K562 (cell line): Measurements from ENCODE around the gene OOSP4A. TPM values are rescaled to one million over a fixed set of nuclear protein-coding genes. Genes with fewer than 3 reads are reported as not detected.

Experiments used
- ATAC-seq: fragments of 200-7000 bp; cut with Tn5 transposase; 3 replicates; pipeline ENCODE4 v1.9.1; 2020; ENCODE audit warnings: moderate library complexity
- BruUV-seq: library from RNA; stranded (reverse); fragments of 400-500 nt; replicated peaks from 2 replicates; lab custom pipeline; 2021; lab: Mats Ljungman, UMichigan
- CTCF ChIA-PET: fragments of 300-600 bp; formaldehyde crosslinking; extraction: SDS; loops from one replicate; lab custom pipeline; 2021; ENCODE audit warnings: low intra/inter-chr PET ratio; lab: Yijun Ruan, JAX
- POLR2A ChIA-PET: fragments of 300-600, 350-650 bp; sonication (Branson Sonifier 250); formaldehyde crosslinking; extraction: SDS; loops from one replicate; lab custom pipeline; 2021; ENCODE audit warnings: antibody characterized with exemption, inconsistent platforms; lab: Yijun Ruan, JAX
- DNase-seq, 4 experiments: peaks; one replicate each; pipeline versions ENCODE4 v3.0.0 to v3.0.0-alpha.2; 2011 to 2018; ENCODE audit warnings: low spot score in 3 of 4, mixed read lengths in 3 of 4; ENCODE audit errors: extremely low read depth in 1 of 4
- FAIRE-seq: peaks from 2 replicates; lab custom pipeline; 2011; peaks lifted over from hg19 to GRCh38; lab: Jason Lieb, UNC
- H2AFZ ChIP-seq: 2 replicates; pipeline ENCODE4 v1.6.0; 2011; ENCODE audit warnings: low read depth, low read length, control low read depth, inconsistent platforms
- H3K27ac ChIP-seq: fragments of 200-600 bp; 3 replicates; pipeline ENCODE4 v1.8.0; 2011; ENCODE audit warnings: low read depth, mild to moderate bottlenecking, control low read depth, inconsistent platforms, low read length, moderate library complexity, mixed read lengths; ENCODE audit errors: extremely low read depth
- H3K27me3 ChIP-seq, 2 experiments: fragments of 300-600 bp in 1 of 2; 2 replicates in 1 of 2; 3 replicates in 1 of 2; pipeline versions ENCODE4 v1.6.0 to v1.8.0; 2011; ENCODE audit warnings: inconsistent platforms in 2 of 2, low read length in 2 of 2, mild to moderate bottlenecking in 1 of 2, mixed read lengths in 1 of 2, moderate library complexity in 1 of 2; ENCODE audit not compliant: control insufficient read depth in 2 of 2, insufficient read depth in 2 of 2
- H3K36me3 ChIP-seq: fragments of 300-600 bp; 3 replicates; pipeline ENCODE4 v1.8.0; 2011; ENCODE audit warnings: mild to moderate bottlenecking, low read length, inconsistent platforms; ENCODE audit not compliant: control insufficient read depth, insufficient read depth
- H3K4me1 ChIP-seq, 2 experiments: fragments of 200-600 bp in 1 of 2; replicated peaks in 1 of 2; 2 replicates in 1 of 2; 3 replicates in 1 of 2; pipeline versions ENCODE4 v1.5.1 to v1.8.0; 2011; ENCODE audit warnings: inconsistent platforms in 2 of 2, low read length in 2 of 2, mild to moderate bottlenecking in 1 of 2, mixed read lengths in 1 of 2, moderate library complexity in 1 of 2; ENCODE audit not compliant: control insufficient read depth in 2 of 2, insufficient read depth in 2 of 2
- H3K4me2 ChIP-seq: 2 replicates; pipeline ENCODE4 v1.6.1; 2011; ENCODE audit warnings: low read length, control low read depth, inconsistent platforms, mixed read lengths; ENCODE audit not compliant: insufficient read depth
- H3K4me3 ChIP-seq: fragments of 200-600 bp; sonication (generic), shearing (Covaris generic); 2 replicates; pipeline ENCODE4 v1.5.1; 2016; ENCODE audit warnings: control low read depth, inconsistent platforms
- H3K79me2 ChIP-seq: fragments of 200-600 bp; 3 replicates; pipeline ENCODE4 v1.8.0; 2011; ENCODE audit warnings: low read length, inconsistent platforms; ENCODE audit not compliant: control insufficient read depth, insufficient read depth
- H3K9ac ChIP-seq, 2 experiments: 2 replicates each; pipeline versions ENCODE4 v1.6.0 to v1.6.1; 2011; ENCODE audit warnings: low read depth in 2 of 2, low read length in 2 of 2, control low read depth in 1 of 2, inconsistent platforms in 1 of 2, mild to moderate bottlenecking in 1 of 2, mixed read lengths in 1 of 2; ENCODE audit not compliant: insufficient read depth in 1 of 2
- H3K9me1 ChIP-seq: one replicate; pipeline ENCODE4 v1.6.0; 2011; ENCODE audit warnings: inconsistent platforms, mild to moderate bottlenecking, low read length, moderate library complexity; ENCODE audit not compliant: control insufficient read depth, insufficient read depth
- H3K9me3 ChIP-seq: replicated peaks from 2 replicates; pipeline ENCODE4 v1.5.1; 2011; ENCODE audit warnings: low read depth, low read length, inconsistent platforms; ENCODE audit not compliant: control insufficient read depth, insufficient read depth
- H4K20me1 ChIP-seq: replicated peaks from 2 replicates; pipeline ENCODE4 v1.6.1; 2011; ENCODE audit warnings: low read length, inconsistent platforms, mixed read lengths; ENCODE audit not compliant: control insufficient read depth, insufficient read depth
- CREM ChIP-seq: IDR thresholded peaks from 2 replicates; pipeline ENCODE4 v1.6.1; 2014; ENCODE audit warnings: antibody characterized with exemption, low read depth
- DMBX1 ChIP-seq: fragments of 250-450 bp; sonication (Bioruptor Pico); IDR thresholded peaks from 2 replicates; pipeline ENCODE4 v1.8.0; 2022; ENCODE audit warnings: inconsistent platforms, mild to moderate bottlenecking, moderate library complexity, borderline replicate concordance
- MAFK ChIP-seq: IDR thresholded peaks from 2 replicates; pipeline ENCODE4 v1.6.1; 2011; ENCODE audit warnings: low read length, improper control_type of control experiment
- MBD2 ChIP-seq: sonication (generic); IDR thresholded peaks from 2 replicates; pipeline ENCODE4 v1.6.1; 2016; ENCODE audit warnings: low read depth, borderline replicate concordance
- MEIS2 ChIP-seq: fragments of 450-650 bp; IDR thresholded peaks from 2 replicates; pipeline ENCODE4 v1.6.1; 2014; ENCODE audit warnings: mild to moderate bottlenecking; ENCODE audit not compliant: partially characterized antibody
- MLLT1 ChIP-seq, 2 experiments: fragments of 450-650 bp; IDR thresholded peaks; 2 replicates each; pipeline ENCODE4 v1.6.1; 2016
- MTA2 ChIP-seq: fragments of 450-650 bp; IDR thresholded peaks from 2 replicates; pipeline ENCODE4 v1.6.1; 2016; ENCODE audit warnings: low read depth
- NR2C1 ChIP-seq, 2 experiments: fragments of 450-650 bp; IDR thresholded peaks; 2 replicates each; pipeline ENCODE4 v1.6.1; 2017; ENCODE audit warnings: mild to moderate bottlenecking in 2 of 2, antibody characterized with exemption in 1 of 2, inconsistent platforms in 1 of 2, missing compliant biosample characterization in 1 of 2, missing genetic modification characterization in 1 of 2
- ZNF583 ChIP-seq: fragments of 250-450 bp; sonication (Bioruptor Pico); IDR thresholded peaks from 2 replicates; pipeline ENCODE4 v1.4.0; 2020
- ZNF79 ChIP-seq: fragments of 250-450 bp; sonication (Bioruptor Pico); IDR thresholded peaks from 2 replicates; pipeline ENCODE4 v1.4.0; 2020; ENCODE audit warnings: low read depth, mild to moderate bottlenecking, moderate library complexity
- WGBS: fragments of 100-300 bp; shearing (Covaris generic); methylation state at CpG from one replicate; pipeline ENCODE4 v1.1.6; 2016; ENCODE audit warnings: low coverage, mixed read lengths; ENCODE audit not compliant: insufficient coverage; ENCODE audit errors: missing lambda C conversion rate; 5-methylcytosine and 5-hydroxymethylcytosine counted together
- in situ Hi-C: fragments of 300-500 bp; cut with MboI; formaldehyde crosslinking; loops from 4 replicates; pipeline ENCODE4 v1.15.0; 2018; ENCODE audit warnings: inconsistent platforms, mixed read lengths
- intact Hi-C: fragments of 100-400 bp; cut with micrococcal nuclease; formaldehyde crosslinking; loops from 2 replicates; pipeline ENCODE4 v1.14.2; 2022
- polyA plus RNA-seq, 8 experiments: library from polyadenylated mRNA; depleted of rRNA in 4 of 8; stranded (reverse) in 5 of 8; unstranded in 3 of 8; fragments of >200 nt; fragmentation: Nextera tagmentation in 2 of 8; fragmentation: Illumina TruSeq in 1 of 8; extraction: Ambion mirVana in 2 of 8; extraction: Trizol in 1 of 8; gene quantifications; 2 replicates each; pipeline versions ENCODE4 v1.2.1 to v1.2.3, GENCODE V29; 2011 to 2014; ENCODE audit warnings: inconsistent platforms in 1 of 8, missing spikeins in 1 of 8
- total RNA-seq, 7 experiments: library from RNA; depleted of rRNA in 6 of 7; stranded (reverse); fragments of >200 nt in 6 of 7; fragmentation: Illumina TruSeq in 2 of 7; extraction: Trizol in 2 of 7; gene quantifications; 2 replicates each; pipeline versions ENCODE4 v1.2.1 to v1.2.3, GENCODE V29; 2011 to 2021; ENCODE audit warnings: low replicate concordance in 1 of 7
- TF ChIP-seq, protein P1 (sequence below), 2 experiments: fragments of 450-650 bp; conservative IDR thresholded peaks; 2 replicates each; pipeline ENCODE4 v1.6.1; 2017; ENCODE audit warnings: mild to moderate bottlenecking in 2 of 2, moderate library complexity in 2 of 2

Gene OOSP4A
- total and polyA plus RNA-seq, 9 of the 15 experiments (the other 6 are each of a cell fraction or from before 2014, with no cell fraction given) = 0.40 to 2.4 (median 0.74) TPM; not detected in 2

- Histone ChIP-seq H3K36me3 (peaks cover 7% of the 10 kb centered on the region; the same call in 2 of the 3 replicates), H4K20me1 (no peaks in the 10 kb centered on the region), H3K4me1 (peaks cover 0 to 27% of the 10 kb centered on the region in 2 experiments; a peak in 3 of 5 replicates), H3K9me3 (peaks cover 32% of the 10 kb centered on the region), H3K27me3 (no peaks in the 10 kb centered on the region), H3K79me2 (no peaks in the 10 kb centered on the region), H3K4me2 (no peak overlapping the region), H3K9ac (no peak overlapping the region), H3K27ac (no peak overlapping the region), H3K4me3 (no peak overlapping the region), H3K9me1 (no peaks in the 10 kb centered on the region), H2AFZ (no peak overlapping the region)
- DNase-seq (no peak), FAIRE-seq (no peak), ATAC-seq (no peak)
- in situ Hi-C loops (no loop called here), intact Hi-C loops (loop anchor here (5.0 kb wide), 1 partner anchor 226 kb away; no protein-coding TSS in a partner anchor)
- BruUV-seq = no TSS peak
- POLR2A ChIA-PET = no interaction called here
- WGBS = 78% methylated on average over 3 of the region's 3 CpGs
- TF ChIP-seq ZNF79 (CRISPR knock-in tag) (no peak), DMBX1 (CRISPR knock-in tag) (0 out of 2 replicates have a peak, but pooled peaks have one; percentile 42), ZNF583 (CRISPR knock-in tag) (no peak)
- CTCF ChIA-PET = interaction anchor here (0.7 kb wide), 1 partner anchor 27 kb away, joined by 3 read pairs; no protein-coding TSS in a partner anchor
Observed at GRCh38 chr11:59966201-59966600, 2.4 kb downstream of the OOSP4A start.

DNA sequence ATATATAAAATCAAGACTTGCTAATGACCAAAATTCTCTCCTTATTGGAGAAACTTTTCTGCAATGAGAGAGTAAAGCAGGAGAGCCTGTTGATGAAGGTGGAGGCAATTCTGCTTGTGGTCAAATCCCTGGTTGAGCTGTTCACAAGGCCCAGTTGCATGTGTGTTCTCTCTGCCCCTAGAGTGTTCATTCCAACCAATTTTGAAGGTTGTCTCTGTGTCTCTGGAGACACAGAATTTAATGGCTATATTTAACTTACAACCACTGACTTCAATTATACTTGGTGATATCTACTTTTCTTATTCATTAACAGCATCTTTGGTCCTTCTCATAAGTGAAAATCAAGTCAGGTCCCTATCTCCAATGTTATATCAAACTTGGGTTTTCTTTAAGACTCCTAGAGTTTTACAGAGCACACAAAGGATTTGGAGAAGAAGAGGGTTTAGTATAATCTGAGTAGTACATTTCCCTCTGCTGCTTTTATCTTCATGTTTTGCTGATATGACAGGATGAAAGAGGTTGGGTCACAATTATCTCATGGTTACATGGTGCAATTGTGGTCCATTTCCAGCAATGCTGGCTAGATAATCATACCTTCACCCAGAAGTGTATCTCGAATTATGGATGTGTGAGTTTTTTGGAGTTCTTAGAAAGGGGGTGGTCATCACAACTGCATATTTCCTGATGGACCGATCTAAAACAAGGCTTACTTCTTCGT is 4.0 kb downstream of the OOSP4A start:
- CTCF ChIA-PET = interaction anchor here (0.6 kb wide), 1 partner anchor 73 kb away, joined by 3 read pairs; no protein-coding TSS in a partner anchor
- Histone ChIP-seq H3K79me2 (no peaks in the 10 kb centered on the region), H3K4me2 (peak overlapping the region; percentile 49; the same call in 1 of the 2 replicates), H3K27ac (peak overlapping the region; percentile 76), H3K27me3 (no peaks in the 10 kb centered on the region), H3K4me1 (peaks cover 0 to 21% of the 10 kb centered on the region in 2 experiments; a peak in 3 of 5 replicates), H2AFZ (peak overlapping the region; percentile 43), H3K9me3 (peaks cover 18% of the 10 kb centered on the region), H3K9me1 (no peaks in the 10 kb centered on the region), H3K4me3 (no peak overlapping the region), H4K20me1 (no peaks in the 10 kb centered on the region), H3K9ac (peak overlapping the region in 1 of 2 experiments; percentile 51; a peak in 2 of 4 replicates), H3K36me3 (no peaks in the 10 kb centered on the region)
- no TSS peak for BruUV-seq
- DNase-seq = peak in 2 of 4 experiments; percentile 80 to 85
- FAIRE-seq = peak; percentile 75
- intact Hi-C loops = loop anchor here (1.0 to 5.0 kb wide), 2 partner anchors 88 to 224 kb away; partner anchors contain the start of gene MS4A3
- POLR2A ChIA-PET = interaction anchor here (1.3 kb wide), 1 partner anchor 20 kb away, joined by 3 read pairs; no protein-coding TSS in a partner anchor
- peak; percentile 91 for ATAC-seq
- 3% methylated on average over 3 of the region's 3 CpGs for WGBS
- in situ Hi-C loops = no loop called here
- TF ChIP-seq CREM (peak; percentile 49), MLLT1 (IDR thresholded peaks at IDR 0.05) (peak in 1 of 2 experiments; percentile 59; a peak in 2 of 4 replicates), MEIS2 (peak; percentile 44), MAFK (peak; percentile 71), NR2C1 (IDR thresholded peaks at IDR 0.05) (no peak), NR2C1 (tag; IDR thresholded peaks at IDR 0.05) (no peak; the same call in 1 of the 2 replicates), MBD2 (peak; percentile 55; the same call in 1 of the 2 replicates), MTA2 (peak; percentile 79)
- TF ChIP-seq, protein P1, sequence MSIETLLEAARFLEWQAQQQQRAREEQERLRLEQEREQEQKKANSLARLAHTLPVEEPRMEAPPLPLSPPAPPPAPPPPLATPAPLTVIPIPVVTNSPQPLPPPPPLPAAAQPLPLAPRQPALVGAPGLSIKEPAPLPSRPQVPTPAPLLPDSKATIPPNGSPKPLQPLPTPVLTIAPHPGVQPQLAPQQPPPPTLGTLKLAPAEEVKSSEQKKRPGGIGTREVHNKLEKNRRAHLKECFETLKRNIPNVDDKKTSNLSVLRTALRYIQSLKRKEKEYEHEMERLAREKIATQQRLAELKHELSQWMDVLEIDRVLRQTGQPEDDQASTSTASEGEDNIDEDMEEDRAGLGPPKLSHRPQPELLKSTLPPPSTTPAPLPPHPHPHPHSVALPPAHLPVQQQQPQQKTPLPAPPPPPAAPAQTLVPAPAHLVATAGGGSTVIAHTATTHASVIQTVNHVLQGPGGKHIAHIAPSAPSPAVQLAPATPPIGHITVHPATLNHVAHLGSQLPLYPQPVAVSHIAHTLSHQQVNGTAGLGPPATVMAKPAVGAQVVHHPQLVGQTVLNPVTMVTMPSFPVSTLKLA (conservative IDR thresholded peaks at IDR 0.05) = peak in 1 of 2 experiments; percentile 34; a peak in 1 of 4 replicates
